GM12878 (cell line): ENCODE results near the gene SGK2. TPM values are rescaled to one million over a fixed set of nuclear protein-coding genes. Genes with fewer than 3 reads are reported as not detected.

ENCODE experiments used
- CREB1 ChIP-seq: IDR thresholded peaks from 2 replicates; pipeline ENCODE4 v1.6.1; 2012; ENCODE audit warnings: low read depth, mild to moderate bottlenecking, inconsistent platforms
- JUND ChIP-seq: IDR thresholded peaks from 2 replicates; pipeline ENCODE4 v1.6.1; 2012; ENCODE audit warnings: low read depth, mild to moderate bottlenecking, low read length, improper control_type of control experiment, moderate library complexity
- KDM1A ChIP-seq: fragments of 200-600 bp; sonication (generic); IDR thresholded peaks from 2 replicates; pipeline ENCODE4 v1.6.1; 2016; ENCODE audit warnings: borderline replicate concordance
- SMAD5 ChIP-seq: IDR thresholded peaks from 2 replicates; pipeline ENCODE4 v1.6.1; 2016; ENCODE audit warnings: antibody characterized with exemption, low read depth
- SREBF1 ChIP-seq: IDR thresholded peaks from 2 replicates; pipeline ENCODE4 v1.6.1; 2012; ENCODE audit warnings: mild to moderate bottlenecking, low read length
- ZZZ3 ChIP-seq: IDR thresholded peaks from 2 replicates; pipeline ENCODE4 v1.6.1; 2011; ENCODE audit warnings: low read depth; ENCODE audit not compliant: control insufficient read depth, insufficient read length
- polyA plus RNA-seq, 11 experiments: library from polyadenylated mRNA; depleted of rRNA in 4 of 11; unstranded in 6 of 11; stranded (reverse) in 5 of 11; fragments of >200 nt; fragmentation: Nextera tagmentation in 4 of 11; fragmentation: Illumina TruSeq in 1 of 11; extraction: Ambion mirVana in 4 of 11; extraction: Trizol in 1 of 11; gene quantifications; 1 replicate in 1 of 11; 2 replicates in 10 of 11; pipeline versions ENCODE4 v1.2.1 to v1.2.3, GENCODE V29; 2011 to 2016; ENCODE audit warnings: inconsistent platforms in 2 of 11, missing spikeins in 2 of 11, low read depth in 1 of 11
- total RNA-seq, 4 experiments: library from RNA; depleted of rRNA in 3 of 4; stranded (reverse); fragments of >200 nt in 3 of 4; fragmentation: Illumina TruSeq in 1 of 4; extraction: Trizol in 1 of 4; gene quantifications; 2 replicates each; pipeline versions ENCODE4 v1.2.1 to v1.2.3, GENCODE V29; 2013 to 2021
- TF ChIP-seq, protein P1 (sequence below): fragments of 450-650 bp; IDR thresholded peaks from 2 replicates; pipeline ENCODE4 v1.6.1; 2017; ENCODE audit warnings: mild to moderate bottlenecking, moderate library complexity
- TF ChIP-seq, protein P2 (sequence below): IDR thresholded peaks from 2 replicates; pipeline ENCODE4 v1.6.1; 2012; ENCODE audit warnings: low read length, inconsistent platforms
- TF ChIP-seq, protein P3 (sequence below): IDR thresholded peaks from 2 replicates; pipeline ENCODE4 v1.6.1; 2011; ENCODE audit warnings: mild to moderate bottlenecking, low read depth, low read length, moderate library complexity; ENCODE audit not compliant: insufficient replicate concordance

Gene SGK2
- total and polyA plus RNA-seq, 10 of the 15 experiments (the other 5 are each of a cell fraction or from before 2014, with no cell fraction given) = 0.04 to 0.96 (median 0.22) TPM; not detected in 3

DNA sequence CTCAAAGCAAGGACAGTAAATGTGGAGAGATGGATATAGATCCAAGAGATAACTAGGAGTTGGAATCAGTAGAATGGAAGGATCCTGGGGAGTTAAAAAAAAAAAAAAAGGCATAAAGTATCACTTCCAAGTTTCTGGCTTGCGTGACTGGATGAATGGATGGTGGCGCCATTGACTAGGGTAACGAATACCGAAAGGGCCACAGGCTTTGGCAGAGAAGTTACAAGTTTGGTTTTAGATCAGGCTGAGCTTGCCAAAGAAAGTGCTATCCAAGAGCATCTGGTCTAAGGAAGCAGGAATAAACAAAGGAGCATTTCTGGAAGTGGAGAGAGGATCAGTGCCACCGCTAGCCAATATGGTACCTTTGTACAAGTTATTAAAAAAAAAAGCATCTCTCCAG lies 33.8 kb upstream of the SGK2 start (continued):
- TF ChIP-seq SMAD5 = no peak
- TF ChIP-seq, protein P1, sequence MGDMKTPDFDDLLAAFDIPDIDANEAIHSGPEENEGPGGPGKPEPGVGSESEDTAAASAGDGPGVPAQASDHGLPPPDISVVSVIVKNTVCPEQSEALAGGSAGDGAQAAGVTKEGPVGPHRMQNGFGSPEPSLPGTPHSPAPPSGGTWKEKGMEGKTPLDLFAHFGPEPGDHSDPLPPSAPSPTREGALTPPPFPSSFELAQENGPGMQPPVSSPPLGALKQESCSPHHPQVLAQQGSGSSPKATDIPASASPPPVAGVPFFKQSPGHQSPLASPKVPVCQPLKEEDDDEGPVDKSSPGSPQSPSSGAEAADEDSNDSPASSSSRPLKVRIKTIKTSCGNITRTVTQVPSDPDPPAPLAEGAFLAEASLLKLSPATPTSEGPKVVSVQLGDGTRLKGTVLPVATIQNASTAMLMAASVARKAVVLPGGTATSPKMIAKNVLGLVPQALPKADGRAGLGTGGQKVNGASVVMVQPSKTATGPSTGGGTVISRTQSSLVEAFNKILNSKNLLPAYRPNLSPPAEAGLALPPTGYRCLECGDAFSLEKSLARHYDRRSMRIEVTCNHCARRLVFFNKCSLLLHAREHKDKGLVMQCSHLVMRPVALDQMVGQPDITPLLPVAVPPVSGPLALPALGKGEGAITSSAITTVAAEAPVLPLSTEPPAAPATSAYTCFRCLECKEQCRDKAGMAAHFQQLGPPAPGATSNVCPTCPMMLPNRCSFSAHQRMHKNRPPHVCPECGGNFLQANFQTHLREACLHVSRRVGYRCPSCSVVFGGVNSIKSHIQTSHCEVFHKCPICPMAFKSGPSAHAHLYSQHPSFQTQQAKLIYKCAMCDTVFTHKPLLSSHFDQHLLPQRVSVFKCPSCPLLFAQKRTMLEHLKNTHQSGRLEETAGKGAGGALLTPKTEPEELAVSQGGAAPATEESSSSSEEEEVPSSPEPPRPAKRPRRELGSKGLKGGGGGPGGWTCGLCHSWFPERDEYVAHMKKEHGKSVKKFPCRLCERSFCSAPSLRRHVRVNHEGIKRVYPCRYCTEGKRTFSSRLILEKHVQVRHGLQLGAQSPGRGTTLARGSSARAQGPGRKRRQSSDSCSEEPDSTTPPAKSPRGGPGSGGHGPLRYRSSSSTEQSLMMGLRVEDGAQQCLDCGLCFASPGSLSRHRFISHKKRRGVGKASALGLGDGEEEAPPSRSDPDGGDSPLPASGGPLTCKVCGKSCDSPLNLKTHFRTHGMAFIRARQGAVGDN = no peak
- TF ChIP-seq, protein P2, sequence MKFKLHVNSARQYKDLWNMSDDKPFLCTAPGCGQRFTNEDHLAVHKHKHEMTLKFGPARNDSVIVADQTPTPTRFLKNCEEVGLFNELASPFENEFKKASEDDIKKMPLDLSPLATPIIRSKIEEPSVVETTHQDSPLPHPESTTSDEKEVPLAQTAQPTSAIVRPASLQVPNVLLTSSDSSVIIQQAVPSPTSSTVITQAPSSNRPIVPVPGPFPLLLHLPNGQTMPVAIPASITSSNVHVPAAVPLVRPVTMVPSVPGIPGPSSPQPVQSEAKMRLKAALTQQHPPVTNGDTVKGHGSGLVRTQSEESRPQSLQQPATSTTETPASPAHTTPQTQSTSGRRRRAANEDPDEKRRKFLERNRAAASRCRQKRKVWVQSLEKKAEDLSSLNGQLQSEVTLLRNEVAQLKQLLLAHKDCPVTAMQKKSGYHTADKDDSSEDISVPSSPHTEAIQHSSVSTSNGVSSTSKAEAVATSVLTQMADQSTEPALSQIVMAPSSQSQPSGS = no peak
- TF ChIP-seq, protein P3, sequence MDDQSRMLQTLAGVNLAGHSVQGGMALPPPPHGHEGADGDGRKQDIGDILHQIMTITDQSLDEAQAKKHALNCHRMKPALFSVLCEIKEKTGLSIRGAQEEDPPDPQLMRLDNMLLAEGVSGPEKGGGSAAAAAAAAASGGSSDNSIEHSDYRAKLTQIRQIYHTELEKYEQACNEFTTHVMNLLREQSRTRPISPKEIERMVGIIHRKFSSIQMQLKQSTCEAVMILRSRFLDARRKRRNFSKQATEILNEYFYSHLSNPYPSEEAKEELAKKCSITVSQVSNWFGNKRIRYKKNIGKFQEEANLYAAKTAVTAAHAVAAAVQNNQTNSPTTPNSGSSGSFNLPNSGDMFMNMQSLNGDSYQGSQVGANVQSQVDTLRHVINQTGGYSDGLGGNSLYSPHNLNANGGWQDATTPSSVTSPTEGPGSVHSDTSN = no peak
- no peak for TF ChIP-seq JUND
- TF ChIP-seq ZZZ3 = no peak
- no peak for TF ChIP-seq KDM1A
- no peak for TF ChIP-seq SREBF1
- TF ChIP-seq CREB1 = no peak
